ENCODE results near the gene LMCD1. TPM values are rescaled to one million over a fixed set of nuclear protein-coding genes. Genes with fewer than 3 reads are reported as not detected.

Gene LMCD1
- total and polyA plus RNA-seq, 2 experiments from 2014 or later, result 21.8 to 35.3 TPM

- Histone ChIP-seq H3K4me3 (no peak overlapping the region), H2AFZ (no peak overlapping the region), H3K9me2 (ENCODE audit: insufficient read depth) (no peaks in the 10 kb centered on the region), H4K20me1 (replicated peaks; ENCODE audit: insufficient read depth) (no peaks in the 10 kb centered on the region), H3K4me2 (no peak overlapping the region), H3K79me2 (replicated peaks; ENCODE audit: insufficient read depth) (no peaks in the 10 kb centered on the region), H3K4me1 (ENCODE audit: insufficient read depth) (no peaks in the 10 kb centered on the region), H3K27me3 (ENCODE audit: insufficient read depth) (no peaks in the 10 kb centered on the region), H3K36me3 (ENCODE audit: insufficient read depth) (no peaks in the 10 kb centered on the region), H3K27ac (ENCODE audit: low read depth) (no peak overlapping the region), H3F3A (replicated peaks; ENCODE audit: low read depth) (no peaks in the 10 kb centered on the region)
- TF ChIP-seq JUNB (IDR thresholded peaks at IDR 0.05; ENCODE audit: unreplicated experiment) (no peak), EZH2phosphoT487 (IDR thresholded peaks at IDR 0.05; ENCODE audit: unreplicated experiment) (no peak), ZNF114 (CRISPR knock-in tag; IDR thresholded peaks at IDR 0.05) (no peak), STAT1 (IDR thresholded peaks at IDR 0.05; ENCODE audit: unreplicated experiment) (no peak), ZNF462 (CRISPR knock-in tag; IDR thresholded peaks at IDR 0.05) (no peak)
- no peaks in the 10 kb centered on the region; the same call in 2 of the 3 replicates for H3K36me3 Mint-ChIP-seq (ENCODE audit: low read depth)
- ATAC-seq (no peak), DNase-seq (ENCODE audit: low spot score) (no peak)
- H3K4me1 Mint-ChIP-seq, result no peaks in the 10 kb centered on the region
- no peak overlapping the region for H3K4me3 Mint-ChIP-seq
- H3K27me3 Mint-ChIP-seq (ENCODE audit: insufficient read depth, low read depth, poor library complexity), result no peaks in the 10 kb centered on the region
- no peaks in the 10 kb centered on the region for H3K9me3 Mint-ChIP-seq
- H3K27ac Mint-ChIP-seq, result no peak overlapping the region
Observed at GRCh38 chr3:8466526-8466925, 35.1 kb upstream of the LMCD1 start.

DNA sequence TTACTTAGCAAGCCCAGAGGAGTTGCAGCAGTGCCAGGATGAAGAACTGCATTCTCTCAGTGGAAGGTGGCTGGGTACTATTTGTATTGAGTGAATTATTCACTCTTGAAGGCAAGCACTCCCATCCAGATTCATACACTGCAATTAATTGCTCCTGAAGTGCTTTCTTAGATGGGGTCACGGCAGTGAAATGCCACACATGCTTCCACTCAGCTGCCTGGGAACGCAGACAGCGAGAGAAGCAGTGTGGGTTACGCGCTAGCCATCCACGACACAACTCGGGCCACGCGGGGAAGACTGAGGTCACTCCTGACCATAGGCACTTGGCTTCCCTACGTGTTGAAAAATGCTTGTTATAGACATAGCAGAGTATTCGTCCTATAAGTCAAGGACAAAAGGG, 30.8 kb upstream of the LMCD1 start:
- H3K27me3 Mint-ChIP-seq (ENCODE audit: insufficient read depth, low read depth, poor library complexity), result no peaks in the 10 kb centered on the region
- H3K4me1 Mint-ChIP-seq, result no peaks in the 10 kb centered on the region; the same call in 2 of the 3 replicates
- DNase-seq (ENCODE audit: low spot score) (no peak), ATAC-seq (no peak)
- Histone ChIP-seq H3K4me2 (no peak overlapping the region), H3K27ac (ENCODE audit: low read depth) (no peak overlapping the region), H3K27me3 (ENCODE audit: insufficient read depth) (no peaks in the 10 kb centered on the region), H4K20me1 (replicated peaks; ENCODE audit: insufficient read depth) (no peaks in the 10 kb centered on the region), H3F3A (replicated peaks; ENCODE audit: low read depth) (no peaks in the 10 kb centered on the region), H3K4me1 (ENCODE audit: insufficient read depth) (no peaks in the 10 kb centered on the region), H3K4me3 (no peak overlapping the region), H2AFZ (no peak overlapping the region), H3K9me2 (ENCODE audit: insufficient read depth) (peaks cover 5% of the 10 kb centered on the region), H3K36me3 (ENCODE audit: insufficient read depth) (no peaks in the 10 kb centered on the region), H3K79me2 (replicated peaks; ENCODE audit: insufficient read depth) (no peaks in the 10 kb centered on the region)
- H3K36me3 Mint-ChIP-seq (ENCODE audit: low read depth), result no peaks in the 10 kb centered on the region
- TF ChIP-seq ZNF114 (CRISPR knock-in tag; IDR thresholded peaks at IDR 0.05) (no peak), JUNB (IDR thresholded peaks at IDR 0.05; ENCODE audit: unreplicated experiment) (no peak), ETS1 (IDR thresholded peaks at IDR 0.05) (no peak)
- H3K4me3 Mint-ChIP-seq, result no peak overlapping the region
- H3K9me3 Mint-ChIP-seq, result no peaks in the 10 kb centered on the region
- H3K27ac Mint-ChIP-seq, result no peak overlapping the region

Measured in GM23338 (cell line).